OCI-M2 (cell line): ENCODE measurements around the gene BAIAP2L1.

Experiments used
- DNase-seq: peaks from one replicate; lab custom pipeline; 2025; ENCODE audit not compliant: unreplicated experiment; lab: John Stamatoyannopoulos, UW

Gene BAIAP2L1

DNA sequence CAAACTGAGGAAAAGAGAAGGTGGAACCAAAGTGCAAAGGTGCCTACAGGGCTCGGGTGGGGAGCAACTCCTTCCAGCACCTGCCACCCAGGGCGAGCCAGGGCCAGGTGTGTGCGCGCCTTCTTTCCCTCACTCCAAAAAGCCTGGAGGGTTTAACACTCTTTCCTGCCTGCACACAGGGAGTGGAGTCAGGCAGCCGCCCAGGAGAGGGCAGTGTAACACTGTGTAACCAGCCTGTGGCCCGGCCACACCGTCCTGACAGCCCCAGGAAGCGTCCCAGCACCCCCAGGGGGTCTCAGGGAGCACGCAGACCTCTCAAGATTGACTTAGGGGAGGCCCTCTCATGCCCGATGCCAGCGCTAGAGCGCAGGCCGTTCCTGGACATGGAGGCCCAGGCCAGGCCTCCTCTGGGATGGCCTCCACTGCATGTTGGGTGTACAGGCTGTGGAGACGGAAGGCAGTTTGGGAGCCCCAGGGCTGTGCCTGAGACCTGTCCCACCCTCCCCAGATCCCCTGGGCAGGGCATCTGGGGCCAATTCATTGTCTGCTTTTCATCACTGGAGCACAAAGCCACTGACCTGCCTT is 106.0 kb downstream of the BAIAP2L1 start:
- DNase-seq: no peak

DNA sequence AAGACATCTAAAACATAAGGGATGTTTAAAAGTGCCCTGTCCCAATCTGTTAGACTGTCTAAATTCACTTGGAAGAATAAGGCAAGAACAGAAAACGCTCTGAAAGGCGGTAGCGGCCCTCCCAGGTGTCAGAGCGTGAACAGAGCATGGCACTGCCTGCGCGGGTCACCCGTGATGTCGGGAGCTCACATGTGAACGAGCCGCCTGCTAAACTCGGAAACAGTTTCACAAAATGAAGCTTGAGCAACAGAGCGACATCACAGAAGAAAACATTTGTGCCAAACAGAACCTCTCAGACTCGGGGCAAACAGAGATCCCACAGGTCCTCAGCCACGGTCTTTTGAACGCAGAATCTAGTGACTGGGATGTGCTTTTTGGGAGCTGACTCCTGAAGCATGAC is 106.6 kb downstream of the BAIAP2L1 start:
- DNase-seq: no peak

DNA sequence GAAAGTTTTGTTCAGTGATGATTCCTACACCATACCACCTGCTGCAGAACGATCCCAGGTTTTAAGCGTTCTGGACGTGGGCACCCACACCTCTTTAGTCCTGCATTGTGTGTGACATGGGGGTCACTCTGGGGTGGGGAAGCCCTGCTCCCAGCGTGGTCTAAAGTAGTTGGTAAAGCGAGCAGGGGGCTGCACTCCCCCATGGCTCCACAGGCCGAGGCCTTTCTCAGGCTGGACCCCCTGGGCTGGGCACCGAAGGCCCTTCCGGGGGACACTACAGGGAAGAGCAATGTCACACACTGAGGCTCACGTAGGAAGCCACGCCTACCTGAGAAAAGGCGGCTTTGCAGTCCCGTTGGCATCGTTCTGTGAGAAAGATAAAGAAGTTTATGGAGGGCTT is 107.1 kb downstream of the BAIAP2L1 start:
- DNase-seq: no peak

DNA sequence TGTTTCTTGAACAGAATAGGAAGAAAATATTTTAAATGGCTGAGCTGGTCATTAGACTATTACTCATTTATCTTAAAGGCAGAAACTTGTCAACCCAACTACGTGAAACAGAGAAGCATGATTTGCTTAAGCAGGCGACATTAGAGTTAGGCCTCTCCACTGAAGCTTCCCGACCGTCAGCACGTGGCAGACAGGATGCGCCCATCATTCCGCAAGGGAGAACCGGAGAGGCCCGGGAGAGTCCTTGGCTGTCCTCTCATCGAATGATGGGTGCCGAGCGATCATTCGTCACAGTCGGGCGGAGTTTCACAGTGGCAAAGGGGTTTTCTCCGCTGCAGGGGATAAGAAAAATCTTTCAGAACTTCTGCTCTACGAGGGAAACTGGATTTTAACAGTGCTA is 107.6 kb downstream of the BAIAP2L1 start:
- DNase-seq: no peak

DNA sequence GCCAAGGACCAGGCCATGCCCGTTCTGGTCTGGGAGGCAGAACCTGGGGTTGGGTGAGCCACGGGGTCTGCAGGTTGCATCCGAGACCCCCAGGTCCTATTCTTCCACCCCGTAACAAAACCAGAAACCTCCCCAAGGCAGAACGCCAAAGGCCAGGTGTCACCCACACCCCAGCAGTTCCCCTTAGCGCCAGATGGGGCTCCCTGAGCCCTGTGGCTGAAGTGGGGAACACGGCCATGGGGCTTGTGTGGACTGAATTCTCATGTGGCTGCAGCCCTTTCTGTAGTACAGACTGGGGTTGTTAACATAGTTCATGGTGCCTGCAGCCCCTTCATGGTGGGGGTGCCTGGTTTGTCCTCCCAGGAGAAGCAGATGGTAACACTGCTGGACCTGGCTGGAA is 109.2 kb downstream of the BAIAP2L1 start:
- no peak for DNase-seq

DNA sequence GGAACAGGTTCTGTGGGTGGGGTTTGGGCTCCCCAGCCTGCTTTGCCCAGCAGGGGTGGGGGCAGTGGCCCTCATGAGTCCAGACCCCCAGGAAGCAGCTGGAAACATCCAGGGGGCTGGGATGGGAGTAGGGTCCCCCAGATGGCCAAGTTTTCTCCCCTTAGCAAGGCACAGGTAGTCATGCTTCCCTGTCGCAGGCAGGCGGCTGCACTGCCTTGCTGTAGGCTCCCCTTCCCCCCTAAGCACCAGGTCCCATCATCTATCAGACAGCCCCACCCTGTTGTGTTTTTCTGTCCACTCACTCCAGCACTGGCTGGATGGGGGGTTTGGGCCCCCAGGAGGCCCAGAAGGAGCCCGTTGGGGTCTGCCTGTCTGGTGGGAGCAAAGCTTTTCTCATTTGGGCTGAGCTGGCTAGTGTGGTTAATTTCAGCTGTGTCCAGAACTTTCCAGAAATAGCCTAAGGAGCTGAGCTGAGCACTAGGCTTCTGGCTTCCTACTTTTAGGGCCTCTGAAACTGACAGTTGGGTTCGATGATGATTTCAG is 111.5 kb downstream of the BAIAP2L1 start:
- no peak for DNase-seq

DNA sequence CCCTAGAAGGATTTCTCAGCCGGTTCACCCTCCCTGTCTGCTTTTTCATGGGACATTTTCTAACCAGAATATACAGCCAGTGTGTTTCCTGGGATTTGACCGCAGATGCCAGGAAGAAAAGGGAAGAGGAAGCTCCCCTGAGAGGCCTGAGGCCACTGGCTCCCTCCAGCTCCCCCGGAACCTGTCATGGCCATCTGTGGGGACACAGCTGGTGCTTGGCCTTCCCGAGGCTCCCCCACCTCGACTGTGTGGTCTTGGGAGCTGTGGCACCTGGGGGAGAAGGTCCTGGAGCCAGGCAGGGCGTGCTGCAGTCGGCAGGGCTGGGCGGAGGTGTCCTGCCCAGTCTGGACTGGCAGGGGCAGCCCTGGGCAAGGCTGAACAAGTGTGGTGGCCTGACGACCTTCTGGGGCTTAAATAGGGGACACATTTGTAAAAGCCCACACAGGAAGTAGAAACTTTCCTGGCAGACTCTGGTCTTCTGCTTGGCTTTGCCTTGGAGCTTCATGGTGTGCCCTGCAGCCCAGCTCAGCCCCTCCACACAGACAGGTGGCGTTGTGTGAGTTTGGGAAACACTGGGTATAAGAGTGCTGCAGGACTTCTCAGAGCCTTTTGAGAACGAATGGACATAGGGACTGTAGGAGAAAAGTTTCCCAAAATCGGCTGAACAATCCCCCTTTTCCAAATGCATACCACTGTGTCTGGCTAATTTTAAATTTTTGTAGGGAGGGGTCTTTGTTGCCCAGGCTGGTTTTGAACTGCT is 112.6 kb downstream of the BAIAP2L1 start:
- no peak for DNase-seq

DNA sequence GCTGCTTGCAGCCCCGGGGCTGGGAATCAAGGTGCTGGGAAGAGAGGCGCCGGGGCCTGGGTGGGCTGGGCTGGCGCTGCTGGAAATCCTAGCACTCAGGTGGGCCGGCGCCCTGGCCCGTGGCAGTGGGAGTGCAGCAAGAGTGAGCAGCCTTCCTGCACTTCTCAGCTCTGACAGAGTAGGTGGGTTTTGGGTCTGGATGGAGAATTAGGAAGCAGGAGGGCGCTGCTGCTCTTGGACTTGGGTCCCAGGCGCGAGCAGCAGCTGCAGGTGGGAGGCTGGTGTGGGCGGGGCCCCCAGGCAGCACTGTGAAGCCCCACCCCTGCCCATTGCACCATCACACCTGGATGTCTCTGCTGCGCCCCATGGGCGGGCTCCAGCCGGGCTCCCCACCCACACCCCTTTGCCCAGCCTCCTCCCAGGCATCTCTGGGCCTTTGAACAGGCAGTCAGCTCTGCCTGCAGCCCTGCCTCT is 113.4 kb downstream of the BAIAP2L1 start:
- DNase-seq: no peak

DNA sequence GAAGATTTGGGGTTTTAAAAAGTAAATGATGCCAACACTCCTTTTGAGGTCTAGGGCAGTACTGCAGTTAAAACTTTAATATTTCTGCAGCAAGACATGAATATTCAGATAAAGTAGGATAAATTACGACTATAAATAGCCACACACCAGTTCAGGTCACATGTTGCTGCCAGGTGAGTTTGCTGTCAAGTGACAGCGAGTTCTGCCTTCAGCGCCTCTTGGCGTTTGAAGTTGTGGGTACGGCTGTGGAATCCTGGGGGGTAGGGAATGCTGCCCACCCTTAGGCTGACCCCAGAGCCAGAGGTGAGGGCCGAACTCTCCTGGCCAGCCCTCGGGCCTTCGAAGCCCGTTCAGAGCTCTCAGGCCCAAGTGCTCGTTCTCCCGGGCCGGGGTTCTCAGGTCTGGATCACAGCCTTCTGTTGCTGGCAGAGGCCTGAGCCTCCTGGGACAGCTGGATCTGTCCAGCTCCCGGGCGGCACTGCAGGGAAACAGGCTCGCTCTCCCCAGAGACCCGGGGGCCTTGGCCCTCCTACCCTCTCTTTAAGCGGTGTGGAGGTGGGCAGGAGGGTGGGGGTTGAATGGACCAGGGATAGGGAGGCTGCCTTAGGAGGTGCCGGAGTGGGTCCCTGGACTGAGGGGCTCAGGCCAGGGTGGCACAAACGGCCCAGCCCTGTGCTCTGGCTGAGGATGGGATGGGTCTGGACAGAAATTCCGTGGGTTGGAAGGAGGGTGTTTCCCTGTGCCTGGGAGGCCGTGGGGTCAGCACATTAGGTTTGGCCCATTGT is 114.0 kb downstream of the BAIAP2L1 start:
- DNase-seq: no peak

DNA sequence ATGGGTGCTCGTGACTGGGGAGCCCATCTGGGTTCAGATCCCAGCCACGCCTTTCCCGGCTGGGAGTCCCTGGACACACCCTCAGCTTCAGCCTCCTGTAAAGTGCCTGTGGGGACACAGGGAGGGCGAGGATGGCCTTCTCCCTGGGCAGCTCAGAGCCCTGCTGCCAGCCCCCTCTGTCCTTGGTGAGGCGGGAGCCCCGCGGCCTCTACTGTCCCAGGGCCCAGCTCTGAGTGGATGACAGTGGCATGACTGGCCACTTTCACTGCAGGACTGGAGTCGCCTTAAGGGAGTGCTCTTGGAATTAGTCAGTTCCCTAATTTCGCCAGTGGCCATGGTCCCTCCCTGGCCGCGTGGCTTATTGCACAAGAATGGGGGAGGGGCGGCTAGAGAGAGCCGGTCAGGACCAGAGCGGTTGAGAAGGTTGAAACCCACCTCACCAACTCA is 114.8 kb downstream of the BAIAP2L1 start:
- DNase-seq: no peak

DNA sequence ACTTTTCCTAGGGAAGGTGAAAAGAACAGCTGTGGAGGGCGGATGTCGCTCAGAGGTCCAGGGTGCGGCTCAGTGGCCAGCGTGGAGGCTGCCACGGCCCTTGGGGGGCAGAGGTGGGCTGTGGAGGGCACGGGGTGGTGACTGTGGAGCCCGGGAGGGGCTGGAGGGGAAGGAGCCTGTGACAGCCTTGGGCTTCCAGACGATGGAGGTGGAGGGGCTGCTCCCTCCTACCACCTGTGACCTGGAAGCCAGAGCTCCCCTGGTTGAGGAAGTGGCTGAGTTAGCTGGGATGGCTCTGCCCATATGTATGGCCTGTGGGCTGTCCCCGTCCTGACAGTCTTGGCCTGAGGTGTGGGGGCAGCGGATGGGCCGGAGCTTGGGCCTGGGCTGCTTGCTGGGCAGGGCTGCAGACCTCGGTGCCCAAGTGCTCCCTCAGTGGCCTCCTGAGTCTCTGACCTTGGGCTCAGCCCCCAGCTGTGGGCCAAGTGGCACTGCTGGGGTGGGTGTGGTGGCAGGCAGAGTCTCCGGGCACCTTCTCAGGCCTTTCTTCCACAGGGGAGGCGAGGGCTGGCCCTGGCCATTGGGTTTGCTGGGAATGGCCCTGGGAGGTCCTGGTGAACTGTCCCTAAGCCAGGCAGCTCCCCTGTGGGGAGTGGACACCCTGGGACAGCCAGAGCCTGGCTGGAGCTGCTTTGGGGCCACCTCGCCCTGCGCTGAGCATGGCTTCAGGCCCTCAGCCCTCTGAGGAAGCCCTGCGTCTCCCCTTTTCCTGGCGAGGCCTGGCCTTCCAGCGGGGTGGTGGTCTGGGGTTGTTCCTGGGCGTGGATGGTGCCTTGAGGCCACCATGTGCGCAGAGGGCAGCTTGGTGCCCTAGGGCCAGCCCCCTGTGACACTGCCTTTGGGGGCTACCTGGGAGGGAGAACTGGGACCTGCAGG is 115.5 kb downstream of the BAIAP2L1 start:
- no peak for DNase-seq

DNA sequence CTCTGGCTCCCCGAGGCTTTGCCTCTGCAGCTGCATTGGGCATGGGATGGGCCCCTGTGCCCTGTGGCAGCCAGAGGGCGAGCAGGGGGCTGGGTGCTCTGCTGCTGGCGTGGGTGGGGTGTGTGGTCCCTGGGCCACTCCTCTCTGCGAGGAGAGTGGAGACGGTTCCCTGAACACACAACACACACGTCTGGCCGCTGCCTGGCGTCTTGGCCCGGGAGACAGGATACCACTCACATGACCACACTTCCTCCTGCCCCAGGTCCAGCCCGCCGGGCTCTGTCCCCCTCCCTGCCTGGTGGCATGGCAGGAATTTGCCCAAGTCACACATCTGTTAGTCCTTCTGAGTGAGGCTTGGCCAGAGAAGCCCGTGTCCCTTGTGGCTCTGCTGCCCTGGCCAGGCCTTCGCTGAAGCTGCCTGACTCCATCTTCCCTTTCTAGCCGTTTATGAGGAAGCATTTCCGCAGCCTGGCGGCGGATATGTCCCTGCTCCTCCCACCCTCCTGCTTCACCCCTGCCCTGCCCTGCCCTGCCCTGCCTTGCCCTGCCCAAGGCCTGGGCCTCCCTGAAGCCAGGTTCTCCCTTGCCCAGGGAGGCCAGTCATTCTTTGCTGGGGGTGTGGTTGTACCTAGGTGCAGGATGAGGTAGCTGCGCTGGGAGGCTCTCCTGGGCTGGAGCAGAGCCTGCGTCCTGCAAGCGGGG is 116.4 kb downstream of the BAIAP2L1 start:
- DNase-seq: no peak

DNA sequence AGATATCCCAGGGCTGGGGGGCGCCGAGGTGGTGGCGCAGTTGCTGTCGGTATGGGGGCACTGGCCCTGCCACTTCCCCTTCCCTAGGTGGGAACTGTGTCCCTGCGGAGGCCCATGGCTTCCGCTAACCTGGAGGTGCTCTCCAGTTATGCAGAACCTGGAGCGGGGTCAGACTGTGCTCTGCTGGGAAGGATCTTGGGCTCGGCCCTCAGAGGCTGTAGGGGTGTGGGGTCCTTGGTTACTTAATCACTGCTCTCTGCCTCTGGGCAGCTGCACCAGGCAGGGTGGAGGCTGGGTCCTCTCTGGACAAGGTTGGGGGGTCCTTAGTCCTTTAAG is 117.0 kb downstream of the BAIAP2L1 start:
- DNase-seq: no peak

DNA sequence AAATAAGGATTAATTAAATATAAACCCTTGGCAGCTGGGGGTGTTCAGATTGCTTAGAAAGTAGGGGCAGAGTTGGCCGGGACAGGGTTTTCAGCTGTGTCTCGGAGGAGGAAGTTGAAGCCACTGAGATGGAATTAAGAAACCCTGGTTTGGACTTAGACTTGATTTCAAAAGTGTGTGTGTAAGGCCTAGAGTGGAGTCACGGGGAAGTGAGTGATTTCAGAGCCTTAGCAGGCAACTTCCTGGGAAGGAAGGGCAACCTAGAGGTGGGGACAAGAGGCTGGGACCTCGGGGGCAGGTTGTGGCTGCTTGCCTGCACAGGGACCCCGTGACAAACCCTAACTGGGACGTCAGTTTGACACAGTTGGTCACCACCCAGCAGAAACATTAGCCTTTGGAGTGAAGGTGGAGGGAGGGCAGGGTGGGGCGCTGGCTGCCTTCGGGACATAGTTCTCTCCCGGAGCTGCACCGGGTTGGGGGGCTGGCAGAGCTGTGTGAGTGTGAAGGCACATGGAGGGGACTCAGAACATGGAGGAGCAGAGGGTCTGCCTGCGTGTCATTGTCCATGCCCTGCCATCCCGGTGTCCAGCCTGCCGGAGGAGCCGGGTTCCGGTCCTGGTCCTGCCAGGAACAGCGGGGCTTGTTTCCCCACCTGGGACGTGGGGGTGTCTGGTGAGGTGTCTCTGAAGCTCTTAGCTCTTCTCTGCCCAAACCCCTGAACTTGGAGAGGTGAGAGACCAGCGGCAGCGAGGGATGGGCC is 117.6 kb downstream of the BAIAP2L1 start:
- DNase-seq: no peak

DNA sequence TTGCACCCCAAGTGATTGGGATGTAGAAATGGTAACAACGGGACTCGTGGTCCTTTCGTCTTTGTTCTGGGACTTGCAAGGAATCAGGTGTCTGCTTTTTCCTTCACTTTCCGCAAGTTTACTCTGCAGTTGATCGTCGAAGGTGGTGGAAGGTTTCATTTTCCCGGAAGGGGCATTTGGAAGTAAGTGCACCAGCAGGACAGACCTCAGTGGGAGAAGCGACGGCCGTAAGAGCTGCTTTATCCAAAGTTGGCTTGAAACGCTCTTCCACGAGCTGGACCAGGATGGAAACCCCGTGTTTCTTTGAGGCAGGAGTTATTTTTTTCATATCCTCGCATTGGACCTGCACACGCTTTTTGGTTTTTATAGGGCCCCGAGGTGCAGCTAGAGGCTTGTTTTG is 118.2 kb downstream of the BAIAP2L1 start:
- DNase-seq: no peak

DNA sequence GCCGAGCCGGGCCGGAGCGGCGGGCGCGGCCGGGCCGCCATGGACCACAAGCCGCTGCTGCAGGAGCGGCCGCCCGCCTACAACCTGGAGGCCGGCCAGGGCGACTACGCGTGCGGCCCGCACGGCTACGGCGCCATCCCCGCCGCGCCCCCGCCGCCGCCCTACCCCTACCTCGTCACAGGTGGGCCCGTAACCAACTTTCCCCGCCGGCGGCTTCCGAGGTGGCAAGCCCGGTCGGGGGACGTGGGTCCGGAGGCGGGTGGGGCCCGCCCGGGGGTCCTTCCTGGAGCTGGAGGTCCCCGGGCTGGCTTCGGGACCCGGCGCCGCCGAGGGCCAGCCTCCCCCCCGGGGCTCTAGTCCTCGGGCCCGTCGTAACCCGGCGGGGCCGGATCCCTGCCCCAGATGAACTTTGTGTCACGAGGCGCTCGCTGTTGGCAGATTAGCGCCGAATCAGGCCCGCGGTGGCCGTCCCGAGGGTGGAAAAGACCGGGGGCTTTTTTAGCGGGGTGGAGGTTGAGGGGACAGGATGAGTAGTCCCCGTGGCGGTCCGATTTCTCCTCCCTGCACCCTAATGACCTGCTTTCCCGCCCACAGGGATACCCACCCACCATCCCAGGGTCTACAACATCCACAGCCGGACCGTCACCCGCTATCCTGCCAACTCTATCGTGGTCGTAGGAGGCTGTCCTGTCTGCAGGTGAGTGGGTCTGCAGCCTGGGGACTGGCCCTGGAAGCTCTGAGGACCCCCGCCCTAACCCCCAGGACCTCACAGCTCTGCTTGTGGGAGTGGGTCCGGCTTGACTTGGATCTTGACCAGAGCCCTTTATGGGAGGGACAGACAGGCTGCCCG is 118.9 kb downstream of the BAIAP2L1 start:
- no peak for DNase-seq

DNA sequence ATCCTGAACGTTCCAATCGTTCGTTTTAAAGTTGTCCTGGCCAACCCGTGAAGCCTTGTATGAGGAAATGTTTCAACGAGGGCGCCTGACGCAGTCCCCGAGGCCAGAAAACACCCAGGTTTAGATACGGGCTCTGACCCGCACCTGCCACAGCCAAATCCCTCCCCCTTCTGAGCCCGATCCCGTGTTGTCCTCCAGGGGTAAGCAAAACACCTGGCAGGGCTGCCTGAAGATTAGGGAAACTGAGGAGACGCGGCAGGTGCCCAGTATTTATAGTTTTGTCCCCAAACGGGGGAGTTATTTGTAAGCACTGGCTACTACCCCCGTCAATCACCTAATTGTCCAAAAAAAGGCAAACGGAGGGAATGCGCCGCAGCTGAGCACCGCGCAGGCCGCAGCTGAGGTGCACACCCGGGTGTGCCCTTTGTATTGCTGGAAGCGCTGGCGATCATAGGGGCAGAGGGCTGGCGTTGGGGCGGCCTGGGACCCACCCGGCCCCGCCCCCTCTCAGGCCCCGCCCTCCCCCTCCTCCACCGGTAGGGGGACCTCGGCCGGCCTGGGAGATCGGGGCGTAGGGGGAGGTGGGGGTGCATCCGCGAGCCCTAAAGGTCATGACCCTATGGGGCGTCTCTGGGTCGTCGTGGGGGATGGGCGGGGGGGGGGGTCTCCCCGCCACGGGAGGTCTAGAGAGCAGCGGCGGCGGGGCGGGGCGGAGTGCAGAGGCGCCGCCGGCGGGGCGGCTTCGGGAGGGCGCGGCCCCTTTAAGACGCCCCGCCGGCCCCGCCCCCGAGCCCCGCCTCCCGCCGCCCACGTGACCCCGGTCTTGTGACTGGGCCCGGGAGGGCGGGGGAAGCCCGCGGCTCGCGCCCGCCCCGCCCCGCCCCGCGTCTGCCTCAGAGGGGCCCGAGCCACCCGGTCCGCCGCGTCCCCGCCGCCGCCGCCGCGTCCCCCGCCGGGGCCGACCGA is 119.8 kb downstream of the BAIAP2L1 start, which contains the start of gene BRI3:
BRI3 (plus strand) TSS at position 896 of the 966 bp plus-strand sequence. CDS start 110 bp downstream, outside the sequence.
- no peak for DNase-seq
